K562 (cell line): ENCODE data around the gene CCDC116. TPM values are rescaled to one million over a fixed set of nuclear protein-coding genes. Genes with fewer than 3 reads are reported as not detected.

Experiments
- ATAC-seq: fragments of 200-7000 bp; cut with Tn5 transposase; 3 replicates; pipeline ENCODE4 v1.9.1; 2020; ENCODE audit warnings: moderate library complexity
- BruUV-seq: library from RNA; stranded (reverse); fragments of 400-500 nt; replicated peaks from 2 replicates; lab custom pipeline; 2021; lab: Mats Ljungman, UMichigan
- CTCF ChIA-PET: fragments of 300-600 bp; formaldehyde crosslinking; extraction: SDS; loops from one replicate; lab custom pipeline; 2021; ENCODE audit warnings: low intra/inter-chr PET ratio; lab: Yijun Ruan, JAX
- POLR2A ChIA-PET: fragments of 300-600, 350-650 bp; sonication (Branson Sonifier 250); formaldehyde crosslinking; extraction: SDS; loops from one replicate; lab custom pipeline; 2021; ENCODE audit warnings: antibody characterized with exemption, inconsistent platforms; lab: Yijun Ruan, JAX
- DNase-seq, 4 experiments: peaks; one replicate each; pipeline versions ENCODE4 v3.0.0 to v3.0.0-alpha.2; 2011 to 2018; ENCODE audit warnings: low spot score in 3 of 4, mixed read lengths in 3 of 4; ENCODE audit errors: extremely low read depth in 1 of 4
- FAIRE-seq: peaks from 2 replicates; lab custom pipeline; 2011; peaks lifted over from hg19 to GRCh38; lab: Jason Lieb, UNC
- H2AFZ ChIP-seq: 2 replicates; pipeline ENCODE4 v1.6.0; 2011; ENCODE audit warnings: low read depth, low read length, control low read depth, inconsistent platforms
- H3K27ac ChIP-seq: fragments of 200-600 bp; 3 replicates; pipeline ENCODE4 v1.8.0; 2011; ENCODE audit warnings: low read depth, mild to moderate bottlenecking, control low read depth, inconsistent platforms, low read length, moderate library complexity, mixed read lengths; ENCODE audit errors: extremely low read depth
- H3K27me3 ChIP-seq, 2 experiments: fragments of 300-600 bp in 1 of 2; 2 replicates in 1 of 2; 3 replicates in 1 of 2; pipeline versions ENCODE4 v1.6.0 to v1.8.0; 2011; ENCODE audit warnings: inconsistent platforms in 2 of 2, low read length in 2 of 2, mild to moderate bottlenecking in 1 of 2, mixed read lengths in 1 of 2, moderate library complexity in 1 of 2; ENCODE audit not compliant: control insufficient read depth in 2 of 2, insufficient read depth in 2 of 2
- H3K36me3 ChIP-seq: fragments of 300-600 bp; 3 replicates; pipeline ENCODE4 v1.8.0; 2011; ENCODE audit warnings: mild to moderate bottlenecking, low read length, inconsistent platforms; ENCODE audit not compliant: control insufficient read depth, insufficient read depth
- H3K4me1 ChIP-seq, 2 experiments: fragments of 200-600 bp in 1 of 2; replicated peaks in 1 of 2; 2 replicates in 1 of 2; 3 replicates in 1 of 2; pipeline versions ENCODE4 v1.5.1 to v1.8.0; 2011; ENCODE audit warnings: inconsistent platforms in 2 of 2, low read length in 2 of 2, mild to moderate bottlenecking in 1 of 2, mixed read lengths in 1 of 2, moderate library complexity in 1 of 2; ENCODE audit not compliant: control insufficient read depth in 2 of 2, insufficient read depth in 2 of 2
- H3K4me2 ChIP-seq: 2 replicates; pipeline ENCODE4 v1.6.1; 2011; ENCODE audit warnings: low read length, control low read depth, inconsistent platforms, mixed read lengths; ENCODE audit not compliant: insufficient read depth
- H3K4me3 ChIP-seq: fragments of 200-600 bp; sonication (generic), shearing (Covaris generic); 2 replicates; pipeline ENCODE4 v1.5.1; 2016; ENCODE audit warnings: control low read depth, inconsistent platforms
- H3K79me2 ChIP-seq: fragments of 200-600 bp; 3 replicates; pipeline ENCODE4 v1.8.0; 2011; ENCODE audit warnings: low read length, inconsistent platforms; ENCODE audit not compliant: control insufficient read depth, insufficient read depth
- H3K9ac ChIP-seq, 2 experiments: 2 replicates each; pipeline versions ENCODE4 v1.6.0 to v1.6.1; 2011; ENCODE audit warnings: low read depth in 2 of 2, low read length in 2 of 2, control low read depth in 1 of 2, inconsistent platforms in 1 of 2, mild to moderate bottlenecking in 1 of 2, mixed read lengths in 1 of 2; ENCODE audit not compliant: insufficient read depth in 1 of 2
- H3K9me1 ChIP-seq: one replicate; pipeline ENCODE4 v1.6.0; 2011; ENCODE audit warnings: inconsistent platforms, mild to moderate bottlenecking, low read length, moderate library complexity; ENCODE audit not compliant: control insufficient read depth, insufficient read depth
- H3K9me3 ChIP-seq: replicated peaks from 2 replicates; pipeline ENCODE4 v1.5.1; 2011; ENCODE audit warnings: low read depth, low read length, inconsistent platforms; ENCODE audit not compliant: control insufficient read depth, insufficient read depth
- H4K20me1 ChIP-seq: replicated peaks from 2 replicates; pipeline ENCODE4 v1.6.1; 2011; ENCODE audit warnings: low read length, inconsistent platforms, mixed read lengths; ENCODE audit not compliant: control insufficient read depth, insufficient read depth
- E2F1 ChIP-seq: sonication (generic); formaldehyde crosslinking; IDR thresholded peaks from 2 replicates; pipeline ENCODE4 v1.8.1; 2023; ENCODE audit warnings: mild to moderate bottlenecking, missing genetic modification reagents, moderate library complexity
- HDAC3 ChIP-seq: fragments of 450-650 bp; IDR thresholded peaks from 2 replicates; pipeline ENCODE4 v1.6.1; 2018; ENCODE audit warnings: borderline replicate concordance, mild to moderate bottlenecking, moderate library complexity; ENCODE audit not compliant: partially characterized antibody
- HMGXB4 ChIP-seq: sonication (generic); formaldehyde crosslinking; IDR thresholded peaks from 2 replicates; pipeline ENCODE4 v1.8.1; 2023; ENCODE audit warnings: mild to moderate bottlenecking, missing genetic modification reagents
- RREB1 ChIP-seq: fragments of 250-450 bp; sonication (Bioruptor Pico); IDR thresholded peaks from 2 replicates; pipeline ENCODE4 v1.4.0; 2020
- SREBF1 ChIP-seq: fragments of 150-350 bp; IDR thresholded peaks from 2 replicates; pipeline ENCODE4 v1.6.1; 2014; ENCODE audit warnings: antibody characterized with exemption, low read depth, low read length, borderline replicate concordance
- ZBTB12 ChIP-seq: fragments of 250-450 bp; sonication (Bioruptor Pico); IDR thresholded peaks from 2 replicates; pipeline ENCODE4 v1.4.0; 2020
- ZNF134 ChIP-seq: fragments of 250-450 bp; sonication (Bioruptor Pico); conservative IDR thresholded peaks from 2 replicates; pipeline ENCODE4 v1.4.0; 2020
- WGBS: fragments of 100-300 bp; shearing (Covaris generic); methylation state at CpG from one replicate; pipeline ENCODE4 v1.1.6; 2016; ENCODE audit warnings: low coverage, mixed read lengths; ENCODE audit not compliant: insufficient coverage; ENCODE audit errors: missing lambda C conversion rate; 5-methylcytosine and 5-hydroxymethylcytosine counted together
- in situ Hi-C: fragments of 300-500 bp; cut with MboI; formaldehyde crosslinking; loops from 4 replicates; pipeline ENCODE4 v1.15.0; 2018; ENCODE audit warnings: inconsistent platforms, mixed read lengths
- intact Hi-C: fragments of 100-400 bp; cut with micrococcal nuclease; formaldehyde crosslinking; loops from 2 replicates; pipeline ENCODE4 v1.14.2; 2022
- polyA plus RNA-seq, 8 experiments: library from polyadenylated mRNA; depleted of rRNA in 4 of 8; stranded (reverse) in 5 of 8; unstranded in 3 of 8; fragments of >200 nt; fragmentation: Nextera tagmentation in 2 of 8; fragmentation: Illumina TruSeq in 1 of 8; extraction: Ambion mirVana in 2 of 8; extraction: Trizol in 1 of 8; gene quantifications; 2 replicates each; pipeline versions ENCODE4 v1.2.1 to v1.2.3, GENCODE V29; 2011 to 2014; ENCODE audit warnings: inconsistent platforms in 1 of 8, missing spikeins in 1 of 8
- total RNA-seq, 7 experiments: library from RNA; depleted of rRNA in 6 of 7; stranded (reverse); fragments of >200 nt in 6 of 7; fragmentation: Illumina TruSeq in 2 of 7; extraction: Trizol in 2 of 7; gene quantifications; 2 replicates each; pipeline versions ENCODE4 v1.2.1 to v1.2.3, GENCODE V29; 2011 to 2021; ENCODE audit warnings: low replicate concordance in 1 of 7

The CCDC116 gene
- total and polyA plus RNA-seq, 9 of the 15 experiments (the other 6 are each of a cell fraction or from before 2014, with no cell fraction given): 1.6 to 11.3 (median 4.7) TPM

GRCh38 chr22:21663738-21664137, 31.2 kb downstream of the CCDC116 start (continued):
- TF ChIP-seq E2F1 (CRISPR knock-in tag) (no peak; the same call in 1 of the 2 replicates), SREBF1 (0 out of 2 replicates have a peak, but pooled peaks have one; percentile 12), ZNF134 (no peak), HMGXB4 (CRISPR knock-in tag) (peak; percentile 61; the same call in 1 of the 2 replicates)
- TF ChIP-seq, all 486 proteins: peak for 3

- no peak for FAIRE-seq
- in situ Hi-C loops: loop anchor here (25.0 kb wide), 1 partner anchor 1328 kb away; no protein-coding TSS in a partner anchor
- TF ChIP-seq ZBTB12 (CRISPR knock-in tag): no peak
- TF ChIP-seq HDAC3: no peak
- TF ChIP-seq RREB1 (CRISPR knock-in tag): no peak
Measured at GRCh38 chr22:21665047-21665851, 32.7 kb downstream of the CCDC116 start.

More at GRCh38 chr22:21665047-21665851, 32.7 kb downstream of the CCDC116 start:
- BruUV-seq: no TSS peak
- POLR2A ChIA-PET: interaction anchor here (0.6 to 8.9 kb wide), 36 partner anchors 7 to 471 kb away, joined by 3 to 167 read pairs (median 5); partner anchors contain the start of genes CCDC116, PPM1F, SDF2L1 and YPEL1
- Histone ChIP-seq H2AFZ (peak overlapping the region; percentile 96), H4K20me1 (no peaks in the 10 kb centered on the region; the same call in 1 of the 2 replicates), H3K9me3 (0 out of 2 replicates have a peak, but pooled peaks cover 2% of the 10 kb centered on the region), H3K27me3 (no peaks in the 10 kb centered on the region), H3K9me1 (peaks cover 8% of the 10 kb centered on the region), H3K4me3 (peak overlapping the region; percentile 44), H3K4me2 (peak overlapping the region; percentile 91), H3K27ac (peak overlapping the region; percentile 84), H3K4me1 (peaks cover 14 to 32% of the 10 kb centered on the region in 2 experiments; a peak in 4 of 5 replicates), H3K79me2 (peaks cover 31% of the 10 kb centered on the region), H3K9ac (peak overlapping the region; percentile 81 to 94), H3K36me3 (peaks cover 15% of the 10 kb centered on the region)
- peak in 1 of 4 experiments; percentile 69 for DNase-seq
- CTCF ChIA-PET: interaction anchor here (0.7 to 2.6 kb wide), 2 partner anchors 14 to 273 kb away, joined by 3 to 9 read pairs; no protein-coding TSS in a partner anchor
- ATAC-seq: peak; percentile 0
- WGBS: 62% methylated on average over 26 of the region's 26 CpGs
- intact Hi-C loops: no loop called here
